ENCODE measurements around the gene ACLY.

ACLY gene

GRCh38 chr17:41823580-41823979 lies 95.2 kb downstream of the ACLY start:
- no peak for DNase-seq

- DNase-seq: no peak
These were observed 95.6 kb downstream of the ACLY start for GRCh38 chr17:41823141-41823524.

- no peak for DNase-seq
These were observed 96.3 kb downstream of the ACLY start for GRCh38 chr17:41822216-41823140.

GRCh38 chr17:41821776-41822175 lies 97.0 kb downstream of the ACLY start:
- no peak for DNase-seq

GRCh38 chr17:41818024-41818423 lies 100.7 kb downstream of the ACLY start:
- no peak for DNase-seq

Measured in central memory CD4-positive, alpha-beta T cell (primary cell).